Measurements from ENCODE around the gene CES3. TPM values are rescaled to one million over a fixed set of nuclear protein-coding genes. Genes with fewer than 3 reads are reported as not detected.

The CES3 gene
- total RNA-seq, 3 donors from 2014 or later: 0.29 to 5.9 (median 2.1) TPM

DNA sequence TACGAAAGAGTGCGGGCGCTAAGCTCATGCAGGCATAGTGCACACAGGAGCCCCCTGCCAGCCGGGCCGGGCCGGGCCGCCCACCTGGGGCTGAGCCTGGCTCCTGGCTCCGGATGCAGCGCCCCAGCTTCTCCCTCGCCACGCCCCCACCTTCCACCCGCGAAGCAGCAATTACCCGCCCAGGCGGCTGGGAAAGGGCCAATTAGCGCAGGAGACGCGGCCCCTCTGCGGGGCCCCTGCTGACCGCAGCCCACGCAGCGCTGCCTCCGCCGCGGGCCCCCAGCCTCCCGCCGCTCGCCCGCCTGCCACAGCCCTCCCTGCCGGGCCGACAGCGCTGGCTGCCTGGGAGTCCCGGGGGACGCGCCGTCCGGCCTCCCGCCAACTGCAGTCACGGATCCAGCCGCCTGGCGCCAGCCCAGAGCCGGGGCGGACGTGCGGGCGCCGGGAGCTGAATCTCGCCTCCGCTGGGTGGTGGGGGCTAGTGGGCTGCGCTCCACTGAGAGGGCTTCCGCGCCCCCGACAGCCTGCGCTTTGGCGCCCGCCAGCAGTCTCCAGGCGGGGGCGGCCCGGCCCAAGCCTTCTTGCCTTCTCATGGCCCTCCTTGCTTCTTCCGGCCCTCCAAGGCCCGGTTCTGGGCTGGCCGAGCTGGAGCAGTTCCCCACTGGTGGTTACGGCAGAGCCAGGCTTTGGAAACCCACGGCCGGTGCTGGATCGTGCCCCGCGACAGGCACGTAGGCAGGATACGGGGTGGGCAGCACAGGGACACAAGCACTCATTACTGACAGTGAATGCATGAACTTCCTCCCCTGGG lies 53.0 kb downstream of the CES3 start:
- peak; percentile 42 to 75 for DNase-seq (ENCODE audit: low spot score in 2 of 2)
- no peaks in the 10 kb centered on the region for H3K27me3 ChIP-seq
- TF ChIP-seq, protein P1, sequence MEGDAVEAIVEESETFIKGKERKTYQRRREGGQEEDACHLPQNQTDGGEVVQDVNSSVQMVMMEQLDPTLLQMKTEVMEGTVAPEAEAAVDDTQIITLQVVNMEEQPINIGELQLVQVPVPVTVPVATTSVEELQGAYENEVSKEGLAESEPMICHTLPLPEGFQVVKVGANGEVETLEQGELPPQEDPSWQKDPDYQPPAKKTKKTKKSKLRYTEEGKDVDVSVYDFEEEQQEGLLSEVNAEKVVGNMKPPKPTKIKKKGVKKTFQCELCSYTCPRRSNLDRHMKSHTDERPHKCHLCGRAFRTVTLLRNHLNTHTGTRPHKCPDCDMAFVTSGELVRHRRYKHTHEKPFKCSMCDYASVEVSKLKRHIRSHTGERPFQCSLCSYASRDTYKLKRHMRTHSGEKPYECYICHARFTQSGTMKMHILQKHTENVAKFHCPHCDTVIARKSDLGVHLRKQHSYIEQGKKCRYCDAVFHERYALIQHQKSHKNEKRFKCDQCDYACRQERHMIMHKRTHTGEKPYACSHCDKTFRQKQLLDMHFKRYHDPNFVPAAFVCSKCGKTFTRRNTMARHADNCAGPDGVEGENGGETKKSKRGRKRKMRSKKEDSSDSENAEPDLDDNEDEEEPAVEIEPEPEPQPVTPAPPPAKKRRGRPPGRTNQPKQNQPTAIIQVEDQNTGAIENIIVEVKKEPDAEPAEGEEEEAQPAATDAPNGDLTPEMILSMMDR (IDR thresholded peaks at IDR 0.05): peak in 2 of 3 donors; percentile 19 to 21
- no peak for TF ChIP-seq POLR2A (IDR thresholded peaks at IDR 0.05)
- peak in 1 of 3 donors; percentile 9 for TF ChIP-seq POLR2AphosphoS5 (IDR thresholded peaks at IDR 0.05)
- no peaks in the 10 kb centered on the region for H3K36me3 ChIP-seq
- H3K9me3 ChIP-seq: no peaks in the 10 kb centered on the region
- intact Hi-C loops (cut with DNase I; ENCODE audit: low total_unique reads): no loop called here
- H3K27ac ChIP-seq: peak overlapping the region; percentile 33 to 81
- H3K4me1 ChIP-seq: no peaks in the 10 kb centered on the region
- peak overlapping the region; percentile 55 to 75 (median 70) for H3K4me3 ChIP-seq

DNA sequence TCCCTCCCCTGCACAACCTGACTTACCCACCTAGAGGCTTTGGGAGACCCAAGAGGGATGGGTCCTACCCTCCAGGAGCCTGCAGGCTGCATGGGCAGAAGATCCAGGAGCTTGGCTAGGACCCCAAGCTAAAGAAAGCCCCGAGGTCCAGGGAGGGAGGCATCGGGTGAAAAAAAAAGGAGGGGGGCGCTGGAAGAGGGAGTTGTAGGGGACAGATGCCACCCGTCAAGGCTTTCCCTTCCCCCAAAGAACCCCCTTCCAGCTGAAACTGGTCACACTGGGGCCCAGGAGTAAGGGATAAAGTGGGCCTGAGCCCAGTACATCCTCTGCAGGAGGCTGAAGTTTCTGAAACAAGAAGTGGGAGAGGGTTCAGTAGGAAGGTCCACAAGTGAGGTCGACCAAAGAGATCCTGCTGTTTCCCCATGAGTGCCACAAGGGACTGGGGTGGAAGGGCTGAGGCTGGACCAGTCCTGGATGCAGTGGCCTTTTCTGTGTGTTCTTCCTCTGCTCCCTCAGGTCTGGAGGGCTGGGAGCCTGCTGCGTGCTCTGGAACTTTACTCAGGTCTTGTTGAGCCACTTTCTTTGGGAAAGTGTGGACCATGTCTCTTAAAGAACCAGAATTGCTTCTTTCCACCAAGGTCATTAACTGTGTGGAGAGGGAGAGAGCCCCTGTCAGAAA lies 53.7 kb downstream of the CES3 start:
- Histone ChIP-seq H3K27me3 (no peaks in the 10 kb centered on the region), H3K4me1 (no peaks in the 10 kb centered on the region), H3K36me3 (no peaks in the 10 kb centered on the region), H3K4me3 (peak overlapping the region; percentile 55 to 75 (median 70)), H3K9me3 (no peaks in the 10 kb centered on the region), H3K27ac (peak overlapping the region; percentile 33 to 81)
- DNase-seq (ENCODE audit: low spot score in 2 of 2): peak in 1 of 2 donors; percentile 28
- TF ChIP-seq, protein P1 (IDR thresholded peaks at IDR 0.05): no peak
- TF ChIP-seq POLR2AphosphoS5 (IDR thresholded peaks at IDR 0.05): no peak
- no peak for TF ChIP-seq POLR2A (IDR thresholded peaks at IDR 0.05)
- intact Hi-C loops (cut with DNase I; ENCODE audit: low total_unique reads): no loop called here

DNA sequence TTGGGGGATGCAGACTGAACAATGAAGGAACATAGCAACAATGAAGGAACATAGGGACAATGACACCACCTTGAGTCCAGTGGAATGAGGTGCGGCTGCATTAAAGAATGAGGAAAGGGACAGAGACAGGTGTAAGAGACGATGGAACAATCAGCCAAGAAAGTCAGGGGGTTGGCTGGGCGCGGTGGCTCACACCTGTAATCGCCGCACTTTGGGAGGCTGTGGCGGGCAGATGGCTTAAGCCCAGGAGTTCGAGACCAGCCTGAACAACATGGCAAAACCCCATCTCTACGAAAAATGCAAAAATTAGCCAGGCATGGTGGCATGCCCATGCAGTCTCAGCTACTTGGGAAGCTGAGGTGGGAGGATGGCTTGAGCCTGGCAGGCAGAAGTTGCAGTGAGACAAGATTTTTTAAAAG lies 54.3 kb downstream of the CES3 start:
- TF ChIP-seq, protein P1 (IDR thresholded peaks at IDR 0.05): no peak
- no peak for TF ChIP-seq POLR2AphosphoS5 (IDR thresholded peaks at IDR 0.05)
- TF ChIP-seq POLR2A (IDR thresholded peaks at IDR 0.05): no peak
- H3K27ac ChIP-seq: no peak overlapping the region
- intact Hi-C loops (cut with DNase I; ENCODE audit: low total_unique reads): no loop called here
- no peaks in the 10 kb centered on the region for H3K4me1 ChIP-seq
- no peaks in the 10 kb centered on the region for H3K9me3 ChIP-seq
- peak in 1 of 2 donors; percentile 19 for DNase-seq (ENCODE audit: low spot score in 2 of 2)
- H3K4me3 ChIP-seq: no peak overlapping the region
- no peaks in the 10 kb centered on the region for H3K27me3 ChIP-seq
- no peaks in the 10 kb centered on the region for H3K36me3 ChIP-seq

DNA sequence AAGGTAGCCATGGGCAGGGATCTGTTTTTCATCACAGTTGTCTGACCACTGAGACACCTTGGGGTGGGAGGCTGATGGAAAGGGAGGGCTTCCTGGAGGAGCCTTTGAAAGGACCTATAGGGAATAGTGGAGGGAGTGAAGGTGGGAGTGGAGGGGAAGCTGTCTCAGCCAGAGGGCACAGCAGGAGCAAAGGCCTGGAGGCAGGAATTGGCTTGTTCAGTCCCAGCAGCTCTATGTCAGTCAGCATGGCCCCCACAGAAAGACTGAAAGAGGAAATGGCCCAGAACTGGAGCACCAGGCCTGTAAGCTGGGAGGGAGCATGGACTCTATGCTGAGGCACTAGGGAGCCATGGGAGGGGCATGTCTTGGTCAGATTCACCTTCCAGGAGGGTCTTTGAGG lies 55.1 kb downstream of the CES3 start:
- DNase-seq (ENCODE audit: low spot score in 2 of 2): peak in 1 of 2 donors; percentile 45

More for the DNA sequence above, 55.1 kb downstream of the CES3 start:
- Histone ChIP-seq H3K36me3 (no peaks in the 10 kb centered on the region), H3K27me3 (no peaks in the 10 kb centered on the region), H3K4me3 (no peak overlapping the region), H3K4me1 (no peaks in the 10 kb centered on the region), H3K27ac (no peak overlapping the region), H3K9me3 (no peaks in the 10 kb centered on the region)
- intact Hi-C loops (cut with DNase I; ENCODE audit: low total_unique reads): no loop called here
- no peak for TF ChIP-seq POLR2AphosphoS5 (IDR thresholded peaks at IDR 0.05)
- TF ChIP-seq, protein P1 (IDR thresholded peaks at IDR 0.05): no peak
- no peak for TF ChIP-seq POLR2A (IDR thresholded peaks at IDR 0.05)

All from breast epithelium (tissue), 4 donors.